ENCODE results near the gene MUL1. TPM values are rescaled to one million over a fixed set of nuclear protein-coding genes. Genes with fewer than 3 reads are reported as not detected.

Gene MUL1
- total RNA-seq, 1 experiment from 2014 or later, result 21.9 TPM

- ChIA-PET POLR2A (no interaction called here), CTCF (interaction anchor here (0.6 to 2.1 kb wide), 4 partner anchors 42 to 146 kb away, joined by 4 to 9 read pairs (median 4); no protein-coding TSS in a partner anchor)
- no peak for ATAC-seq
- no peak for TF ChIP-seq TEAD1 (CRISPR knock-in tag; IDR thresholded peaks at IDR 0.05)
- Mint-ChIP-seq H3K4me3 (peak overlapping the region; percentile 16; the same call in 1 of the 2 replicates), H3K9me3 (no peaks in the 10 kb centered on the region), H3K4me1 (peaks cover 11% of the 10 kb centered on the region), H3K27me3 (ENCODE audit: low read depth) (peaks cover 55% of the 10 kb centered on the region), H3K36me3 (no peaks in the 10 kb centered on the region), H3K27ac (no peak overlapping the region)
- DNase-seq (ENCODE audit: low spot score), result no peak
Measured at GRCh38 chr1:20551161-20551560, 43.2 kb upstream of the MUL1 start.

- H3K4me3 Mint-ChIP-seq, result no peak overlapping the region
- POLR2A ChIA-PET, result no interaction called here
- no peaks in the 10 kb centered on the region for H3K9me3 Mint-ChIP-seq
- no peaks in the 10 kb centered on the region for H3K36me3 Mint-ChIP-seq
- ATAC-seq (no peak), DNase-seq (ENCODE audit: low spot score) (no peak)
- peaks cover 3% of the 10 kb centered on the region; the same call in 1 of the 2 replicates for H3K4me1 Mint-ChIP-seq
- no peak overlapping the region for H3K27ac Mint-ChIP-seq
- H3K27me3 Mint-ChIP-seq (ENCODE audit: low read depth), result peaks cover 71% of the 10 kb centered on the region
- CTCF ChIA-PET, result interaction anchor here (0.6 kb wide), 3 partner anchors 53 to 1172 kb away, joined by 3 to 4 read pairs (median 3); no protein-coding TSS in a partner anchor
- TF ChIP-seq OVOL2 (CRISPR knock-in tag; IDR thresholded peaks at IDR 0.05; ENCODE audit: borderline replicate concordance) (no peak), GRHL2 (CRISPR knock-in tag; IDR thresholded peaks at IDR 0.05; ENCODE audit: insufficient replicate concordance, severe bottlenecking) (no peak), ATF1 (CRISPR knock-in tag; IDR thresholded peaks at IDR 0.05) (no peak), ZMAT4 (CRISPR knock-in tag; IDR thresholded peaks at IDR 0.05) (no peak), USF1 (CRISPR knock-in tag; IDR thresholded peaks at IDR 0.05) (no peak), IRF1 (CRISPR knock-in tag; IDR thresholded peaks at IDR 0.05) (no peak), RORB (CRISPR knock-in tag; IDR thresholded peaks at IDR 0.05) (no peak), JUN (CRISPR knock-in tag; IDR thresholded peaks at IDR 0.05) (no peak), MAX (CRISPR knock-in tag; IDR thresholded peaks at IDR 0.05) (no peak), SMAD3 (CRISPR knock-in tag; IDR thresholded peaks at IDR 0.05; ENCODE audit: borderline replicate concordance) (no peak), ZBTB43 (CRISPR knock-in tag; IDR thresholded peaks at IDR 0.05) (no peak), ZNF396 (CRISPR knock-in tag; IDR thresholded peaks at IDR 0.05; ENCODE audit: borderline replicate concordance) (no peak), ESRRA (CRISPR knock-in tag; IDR thresholded peaks at IDR 0.05; ENCODE audit: borderline replicate concordance) (no peak), ERG (CRISPR knock-in tag; IDR thresholded peaks at IDR 0.05) (no peak), NR1H2 (CRISPR knock-in tag; IDR thresholded peaks at IDR 0.05) (no peak)
Measured at GRCh38 chr1:20546637-20547036, 38.7 kb upstream of the MUL1 start.

- H3K27me3 Mint-ChIP-seq (ENCODE audit: low read depth), result peaks cover 30% of the 10 kb centered on the region
- no peaks in the 10 kb centered on the region for H3K9me3 Mint-ChIP-seq
- H3K36me3 Mint-ChIP-seq, result no peaks in the 10 kb centered on the region
- no peaks in the 10 kb centered on the region for H3K4me1 Mint-ChIP-seq
- H3K4me3 Mint-ChIP-seq, result no peak overlapping the region
- no peak for ATAC-seq
- POLR2A ChIA-PET, result no interaction called here
- TF ChIP-seq ARID4B (CRISPR knock-in tag; IDR thresholded peaks at IDR 0.05; ENCODE audit: borderline replicate concordance) (no peak), CBFB (CRISPR knock-in tag; IDR thresholded peaks at IDR 0.05; ENCODE audit: low read depth) (no peak)
- DNase-seq (ENCODE audit: low spot score), result no peak
- CTCF ChIA-PET, result interaction anchor here (1.4 kb wide), 1 partner anchor 35 kb away, joined by 10 read pairs; no protein-coding TSS in a partner anchor
- H3K27ac Mint-ChIP-seq, result no peak overlapping the region
Measured at GRCh38 chr1:20540281-20540680, 32.3 kb upstream of the MUL1 start.

Data from WTC11 (cell line).